ENCODE data around the gene ENKUR. TPM values are rescaled to one million over a fixed set of nuclear protein-coding genes. Genes with fewer than 3 reads are reported as not detected.
A peak's percentile ranks its signal among the peaks of the same experiment; 100 is the strongest.

The ENKUR gene
- total and polyA plus RNA-seq, 10 of the 15 experiments (the other 5 are each of a cell fraction or from before 2014, with no cell fraction given): 0.01 to 0.19 (median 0.11) TPM; not detected in 6

DNA sequence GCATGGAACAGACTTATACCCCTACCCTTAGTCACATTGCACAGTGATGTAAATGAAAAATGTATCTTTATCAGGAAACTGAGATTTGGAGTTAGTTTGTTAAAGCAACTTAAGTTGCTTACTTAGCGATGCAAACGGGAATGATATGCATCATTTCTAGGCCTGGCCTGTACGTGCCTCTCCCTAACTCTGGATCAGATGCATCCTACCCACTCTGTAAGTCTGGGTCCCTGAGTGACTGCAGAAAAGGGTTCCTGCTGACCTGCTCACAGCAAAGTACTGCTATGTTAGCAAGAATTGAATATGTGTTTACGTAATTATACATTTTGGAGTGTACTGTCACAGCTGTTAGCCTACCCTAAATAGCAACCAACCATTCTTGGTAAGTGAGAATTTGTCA lies 32.8 kb downstream of the ENKUR start:
- Histone ChIP-seq H4K20me1 (ENCODE audit: control insufficient read depth, insufficient read depth) (no peaks in the 10 kb centered on the region), H3K36me3 (ENCODE audit: control insufficient read depth in 2 of 2, insufficient read depth in 2 of 2, low read length in 1 of 2) (no peaks in the 10 kb centered on the region), H3K4me3 (no peak overlapping the region), H3K4me2 (ENCODE audit: control insufficient read depth, insufficient read depth) (no peak overlapping the region), H3K27me3 (replicated peaks in 1 of 2; ENCODE audit: control insufficient read depth in 2 of 2, insufficient read depth in 2 of 2, low read length in 1 of 2) (no peaks in the 10 kb centered on the region), H3K79me2 (ENCODE audit: control insufficient read depth, insufficient read depth, low read length) (no peaks in the 10 kb centered on the region), H3K9me3 (replicated peaks; ENCODE audit: control insufficient read depth, insufficient read depth, low read length) (no peaks in the 10 kb centered on the region; the same call in 2 of the 3 replicates), H3K9ac (ENCODE audit: control insufficient read depth, insufficient read depth, low read length) (no peak overlapping the region), H3K27ac (ENCODE audit: control insufficient read depth, insufficient read depth) (no peak overlapping the region), H3K4me1 (ENCODE audit: control insufficient read depth, insufficient read depth, low read length) (peaks cover 4% of the 10 kb centered on the region), H2AFZ (ENCODE audit: control insufficient read depth, low read depth, low read length) (no peak overlapping the region)
- BruUV-seq (replicated peaks): no TSS peak
- in situ Hi-C loops (cut with MboI): no loop called here
- no peak for ATAC-seq
- ChIA-PET POLR2A (no interaction called here), SMC1A (ENCODE audit: uncharacterized antibody, unreplicated experiment) (interaction anchor here (0.7 to 8.1 kb wide), 14 partner anchors 11 to 340 kb away, joined by 3 to 44 read pairs (median 4); no protein-coding TSS in a partner anchor), RAD21 (ENCODE audit: unreplicated experiment) (interaction anchor here (2.0 to 4.3 kb wide), 3 partner anchors 35 to 83 kb away, joined by 5 to 18 read pairs (median 10); no protein-coding TSS in a partner anchor), CTCF (interaction anchor here (0.9 to 2.1 kb wide), 8 partner anchors 13 to 340 kb away, joined by 3 to 7 read pairs (median 4); no protein-coding TSS in a partner anchor)
- intact Hi-C loops (cut with micrococcal nuclease; ENCODE audit: unreplicated experiment): no loop called here
- TF ChIP-seq, protein P1, sequence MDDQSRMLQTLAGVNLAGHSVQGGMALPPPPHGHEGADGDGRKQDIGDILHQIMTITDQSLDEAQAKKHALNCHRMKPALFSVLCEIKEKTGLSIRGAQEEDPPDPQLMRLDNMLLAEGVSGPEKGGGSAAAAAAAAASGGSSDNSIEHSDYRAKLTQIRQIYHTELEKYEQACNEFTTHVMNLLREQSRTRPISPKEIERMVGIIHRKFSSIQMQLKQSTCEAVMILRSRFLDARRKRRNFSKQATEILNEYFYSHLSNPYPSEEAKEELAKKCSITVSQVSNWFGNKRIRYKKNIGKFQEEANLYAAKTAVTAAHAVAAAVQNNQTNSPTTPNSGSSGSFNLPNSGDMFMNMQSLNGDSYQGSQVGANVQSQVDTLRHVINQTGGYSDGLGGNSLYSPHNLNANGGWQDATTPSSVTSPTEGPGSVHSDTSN (IDR thresholded peaks at IDR 0.05; ENCODE audit: insufficient replicate concordance, low read depth, low read length): no peak
- no peak for TF ChIP-seq POLR2AphosphoS2 (IDR thresholded peaks at IDR 0.05; ENCODE audit: low read depth, low read length)
- DNase-seq (ENCODE audit: low read depth, low spot score): no peak
- 80% methylated on average over 4 of the region's 4 CpGs for WGBS (ENCODE audit: insufficient coverage, insufficient replicate concordance, low lambda C conversion rate, missing lambda C conversion rate)
- peak; percentile 81 for FAIRE-seq

DNA sequence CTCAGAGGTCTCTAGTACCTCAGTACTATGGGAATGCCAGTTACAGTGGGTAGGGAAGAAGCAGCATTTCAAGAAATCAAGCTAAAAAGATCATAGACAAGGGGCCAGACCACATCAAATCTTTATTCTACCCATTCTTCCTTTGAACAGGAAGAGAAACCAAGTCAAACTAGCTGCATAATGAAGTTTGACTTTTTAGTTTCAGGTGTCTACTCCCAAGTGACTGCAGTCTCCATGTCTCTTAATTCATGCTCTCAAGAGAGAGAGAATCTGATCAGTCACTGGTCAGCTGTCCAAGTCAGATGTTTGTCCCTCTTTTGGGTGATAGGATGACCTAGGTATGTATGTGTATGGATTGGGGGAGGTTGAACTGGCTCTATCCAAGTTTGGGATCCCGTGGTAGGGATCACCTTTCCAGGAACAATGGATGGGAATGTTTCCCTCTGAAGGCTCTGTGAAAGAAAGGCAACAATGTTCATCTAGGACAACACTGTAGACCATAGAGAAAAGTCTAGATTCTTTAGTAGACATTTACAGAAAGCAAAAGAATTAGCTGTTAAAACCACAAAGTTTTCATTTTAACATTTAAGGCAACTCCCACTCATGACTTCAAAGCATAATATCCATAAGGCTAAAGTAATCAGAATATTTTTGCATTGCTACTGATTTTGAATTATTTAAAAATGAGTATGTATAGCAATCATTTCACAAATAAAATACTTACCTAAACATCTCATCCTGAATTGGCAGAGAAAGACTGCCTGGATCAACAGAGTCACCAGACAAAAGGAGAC lies 33.4 kb downstream of the ENKUR start:
- WGBS (ENCODE audit: insufficient coverage, insufficient replicate concordance, low lambda C conversion rate, missing lambda C conversion rate): 6% methylated on average over 1 of the region's 1 CpG
- Histone ChIP-seq H2AFZ (ENCODE audit: control insufficient read depth, low read depth, low read length) (no peak overlapping the region), H3K4me3 (no peak overlapping the region), H3K4me1 (ENCODE audit: control insufficient read depth, insufficient read depth, low read length) (peaks cover 4% of the 10 kb centered on the region), H3K36me3 (ENCODE audit: control insufficient read depth in 2 of 2, insufficient read depth in 2 of 2, low read length in 1 of 2) (no peaks in the 10 kb centered on the region), H3K9ac (ENCODE audit: control insufficient read depth, insufficient read depth, low read length) (no peak overlapping the region), H4K20me1 (ENCODE audit: control insufficient read depth, insufficient read depth) (no peaks in the 10 kb centered on the region), H3K79me2 (ENCODE audit: control insufficient read depth, insufficient read depth, low read length) (no peaks in the 10 kb centered on the region), H3K9me3 (replicated peaks; ENCODE audit: control insufficient read depth, insufficient read depth, low read length) (no peaks in the 10 kb centered on the region; the same call in 2 of the 3 replicates), H3K27ac (ENCODE audit: control insufficient read depth, insufficient read depth) (no peak overlapping the region), H3K27me3 (replicated peaks in 1 of 2; ENCODE audit: control insufficient read depth in 2 of 2, insufficient read depth in 2 of 2, low read length in 1 of 2) (no peaks in the 10 kb centered on the region), H3K4me2 (ENCODE audit: control insufficient read depth, insufficient read depth) (0 out of 2 replicates have a peak overlapping the region, but pooled peaks have one; percentile 14)
- peak; percentile 31; the same call in 2 of the 3 replicates for ATAC-seq
- in situ Hi-C loops (cut with MboI) (no loop called here), intact Hi-C loops (cut with micrococcal nuclease; ENCODE audit: unreplicated experiment) (no loop called here)
- POLR2A ChIA-PET: no interaction called here
- DNase-seq (ENCODE audit: low read depth, low spot score): peak; percentile 42
- peak; percentile 12; the same call in 1 of the 2 replicates for TF ChIP-seq RUNX3 (IDR thresholded peaks at IDR 0.05; ENCODE audit: low read length)
- 0 out of 4 replicates have a peak, but pooled peaks have one; percentile 11 to 17 for TF ChIP-seq IKZF2 (IDR thresholded peaks at IDR 0.05)
- TF ChIP-seq POLR2AphosphoS5 (IDR thresholded peaks at IDR 0.05; ENCODE audit: low read length): no peak
- TF ChIP-seq RAD21 (IDR thresholded peaks at IDR 0.05; ENCODE audit: insufficient read depth, low read depth, low read length): no peak
- 0 out of 2 replicates have a peak, but pooled peaks have one; percentile 22 for TF ChIP-seq IKZF1 (conservative IDR thresholded peaks at IDR 0.05)
- SMC1A ChIA-PET (ENCODE audit: uncharacterized antibody, unreplicated experiment): interaction anchor here (0.8 to 8.1 kb wide), 17 partner anchors 7 to 339 kb away, joined by 3 to 44 read pairs (median 3); no protein-coding TSS in a partner anchor
- CTCF ChIA-PET: interaction anchor here (0.9 to 2.9 kb wide), 9 partner anchors 13 to 365 kb away, joined by 3 to 21 read pairs (median 4); no protein-coding TSS in a partner anchor
- peak; percentile 23 for FAIRE-seq
- RAD21 ChIA-PET (ENCODE audit: unreplicated experiment): interaction anchor here (0.7 to 4.3 kb wide), 7 partner anchors 34 to 257 kb away, joined by 3 to 18 read pairs (median 4); no protein-coding TSS in a partner anchor
- BruUV-seq (replicated peaks): no TSS peak
